ENCODE measurements around the gene HYOU1. TPM values are rescaled to one million over a fixed set of nuclear protein-coding genes. Genes with fewer than 3 reads are reported as not detected.

HYOU1 gene
- total RNA-seq, 6 donors from 2014 or later = 33.5 to 202 (median 72.7) TPM

- H3K27me3 ChIP-seq = no peaks in the 10 kb centered on the region
- H3K36me3 ChIP-seq = peaks cover 0 to 26% (median 15%) of the 10 kb centered on the region in 4 donors
- peak overlapping the region; percentile 54 to 94 (median 90) for H3K4me3 ChIP-seq
- no peak for DNase-seq
- TF ChIP-seq CTCF (IDR thresholded peaks at IDR 0.05) (peak in 2 of 6 experiments; percentile 9 to 32), EP300 (IDR thresholded peaks at IDR 0.05) (no peak), POLR2A (IDR thresholded peaks at IDR 0.05) (no peak), POLR2AphosphoS5 (IDR thresholded peaks at IDR 0.05) (no peak)
- WGBS, 2 donors = 14 to 16% methylated on average over 20 to 22 of the region's 22 CpGs
- peak; percentile 44 to 49 for ATAC-seq (ENCODE audit: low FRiP score in 2 of 2)
- H3K27ac ChIP-seq = peak overlapping the region; percentile 41 to 92 (median 89)
- H3K9me3 ChIP-seq = no peaks in the 10 kb centered on the region
- H3K4me1 ChIP-seq = peaks cover 19 to 30% (median 22%) of the 10 kb centered on the region in 4 donors
These were observed 59.9 kb downstream of the HYOU1 start for GRCh38 chr11:118996926-118997626.

Small RNA genes lying within 50 kb of the gene (small RNA-seq; reads per million reads assigned to genes)
- gene AP003392.2 (0 to 0.22 (median 0) reads per million in 4 donors), gene RF00017 (0 reads per million in 4 donors), gene RF00019 (0 reads per million in 4 donors)

Other genes with a start within 250 kb of the HYOU1 start
- gene CXCR5, start 173.3 kb downstream of the HYOU1 start, total RNA-seq = under 1 TPM in 4 of 6 donors, not detected in 2; under 0.01 to 0.17 (median 0.16) TPM
- 10 to 100 TPM; 28.7 to 70.2 (median 66.4) TPM for gene BCL9L, start 131.3 kb downstream of the HYOU1 start, total RNA-seq
- not detected for gene UPK2, start 100.9 kb downstream of the HYOU1 start, total RNA-seq
- not detected for gene FOXR1, start 85.4 kb downstream of the HYOU1 start, total RNA-seq
- gene CENATAC, start 59.1 kb downstream of the HYOU1 start, total RNA-seq = 100 to 1,000 TPM in 3 of 6 donors, 10 to 100 TPM in 3; 44.3 to 407 (median 94.3) TPM
- gene RPS25, start 38.9 kb downstream of the HYOU1 start, total RNA-seq = 1,000 to 10,000 TPM in 2 of 6 donors, 100 to 1,000 TPM in 4; 253 to 1,288 (median 830) TPM
- 10 to 100 TPM; 44.2 to 77.5 (median 63.6) TPM for gene TRAPPC4, start 38.4 kb downstream of the HYOU1 start, total RNA-seq
- 10 to 100 TPM; 11.4 to 29.0 (median 19.9) TPM for gene SLC37A4, start 26.3 kb downstream of the HYOU1 start, total RNA-seq
- gene VPS11, start 10.6 kb upstream of the HYOU1 start, total RNA-seq = 10 to 100 TPM; 24.9 to 88.0 (median 40.4) TPM
- gene HMBS, start 27.7 kb upstream of the HYOU1 start, total RNA-seq = 10 to 100 TPM in 5 of 6 donors, 1 to 10 TPM in 1; 8.4 to 20.4 (median 13.4) TPM
- 10 to 100 TPM; 18.6 to 43.9 (median 28.3) TPM for gene DPAGT1, start 44.6 kb upstream of the HYOU1 start, total RNA-seq
- gene C2CD2L, start 50.1 kb upstream of the HYOU1 start, total RNA-seq = 10 to 100 TPM; 13.0 to 26.2 (median 19.8) TPM
- gene HINFP, start 64.4 kb upstream of the HYOU1 start, total RNA-seq = 10 to 100 TPM; 22.3 to 90.1 (median 25.6) TPM
- gene ABCG4, start 91.8 kb upstream of the HYOU1 start, total RNA-seq = under 1 TPM in 2 of 6 donors, not detected in 4; 0.06 to 0.78 TPM
- 10 to 100 TPM; 13.1 to 34.5 (median 20.2) TPM for gene NLRX1, start 111.5 kb upstream of the HYOU1 start, total RNA-seq
- 1 to 10 TPM in 1 of 6 donors, under 1 TPM in 3, not detected in 2; 0.29 to 1.0 (median 0.81) TPM for gene NHERF4, start 128.3 kb upstream of the HYOU1 start, total RNA-seq
- gene CBL, start 149.1 kb upstream of the HYOU1 start, total RNA-seq = 10 to 100 TPM; 15.4 to 32.2 (median 18.9) TPM